Body of pancreas (tissue), 4 donors: ENCODE results near the gene ATP6V1A.

Source experiments
- CTCF ChIP-seq, 7 experiments: fragments of 450-650 bp in 4 of 7; fragments of 200-600 bp in 3 of 7; sonication (generic) in 3 of 7; IDR thresholded peaks; one replicate each; pipeline ENCODE4 v1.5.1; 2016 to 2019; ENCODE audit warnings: antibody characterized with exemption in 7 of 7
- POLR2A ChIP-seq, 3 donors: fragments of 450-650 bp; IDR thresholded peaks; one replicate each; pipeline ENCODE4 v1.6.1; 2016; ENCODE audit warnings: antibody characterized with exemption in 3 of 3, mild to moderate bottlenecking in 2 of 3

- TF ChIP-seq CTCF (IDR thresholded peaks at IDR 0.05): no peak
- no peak for TF ChIP-seq POLR2A (IDR thresholded peaks at IDR 0.05)
Observed at GRCh38 chr3:113741086-113741485, 5.7 kb upstream of the ATP6V1A start.
